Psoas muscle (tissue), 8 donors: ENCODE results near the gene RYK. TPM values are rescaled to one million over a fixed set of nuclear protein-coding genes. Genes with fewer than 3 reads are reported as not detected.

Experiments
- ATAC-seq, 4 donors: fragments of 200-7000 bp; cut with Tn5 transposase; one replicate each; pipeline ENCODE4 v1.9.1; 2020; ENCODE audit warnings: moderate library complexity in 3 of 4, mild to moderate bottlenecking in 2 of 4
- DNase-seq, 2 donors: peaks; one replicate each; pipeline ENCODE4 v3.0.0-alpha.2; 2020
- H3K27ac ChIP-seq: fragments of 200-600 bp; one replicate; pipeline ENCODE4 v1.8.0; 2022
- H3K27me3 ChIP-seq, 3 donors: fragments of 200-600 bp in 1 of 3; one replicate each; pipeline versions ENCODE4 v1.6.1 to v1.8.0; 2013 to 2022; ENCODE audit warnings: low read length in 2 of 3, mild to moderate bottlenecking in 2 of 3, moderate library complexity in 1 of 3; ENCODE audit not compliant: insufficient read depth in 3 of 3
- H3K36me3 ChIP-seq, 2 donors: fragments of 200-600 bp in 1 of 2; one replicate each; pipeline versions ENCODE4 v1.6.1 to v1.8.0; 2013 to 2022; ENCODE audit warnings: low read depth in 1 of 2, mild to moderate bottlenecking in 1 of 2, moderate library complexity in 1 of 2; ENCODE audit not compliant: insufficient read depth in 1 of 2
- H3K4me1 ChIP-seq: fragments of 200-600 bp; one replicate; pipeline ENCODE4 v1.8.0; 2022
- H3K4me3 ChIP-seq: fragments of 200-600 bp; one replicate; pipeline ENCODE4 v1.8.0; 2022; ENCODE audit warnings: mild to moderate bottlenecking
- H3K9me3 ChIP-seq: fragments of 200-600 bp; one replicate; pipeline ENCODE4 v1.8.0; 2022
- CTCF ChIP-seq: fragments of 200-600 bp; IDR thresholded peaks from one replicate; pipeline ENCODE4 v1.8.0; 2022; ENCODE audit warnings: antibody characterized with exemption
- WGBS, 3 donors: extraction: QIAGEN DNeasy Blood & Tissue Kit; methylation state at CpG; one replicate each; pipeline versions ENCODE4 v1.1.6 to v1.1.7; 2013; 5-methylcytosine and 5-hydroxymethylcytosine counted together
- intact Hi-C, 2 donors: fragments of 100-400 bp; cut with DNase I; formaldehyde crosslinking; loops; one replicate each; pipeline versions ENCODE4 v1.11.0 to v1.14.2; 2022
- long read RNA-seq, 2 donors: library from polyadenylated mRNA; unstranded; transcript quantifications; one replicate each; pipeline ENCODE4 v2.0.0, GENCODE V29; 2021
- polyA plus RNA-seq, 3 donors: library from polyadenylated mRNA; stranded (reverse); fragments of 200-250 nt; gene quantifications; one replicate each; pipeline ENCODE4 v1.2.3, GENCODE V29; 2013
- total RNA-seq, 4 donors: library from RNA; stranded (reverse); fragmentation: NEBNext Ultra II Directional in 2 of 4; extraction: Animal tissue kit (Norgen Biotek cat#: 25700) in 2 of 4; gene quantifications; one replicate each; pipeline versions ENCODE4 v1.2.1 to v1.2.4, GENCODE V29; 2021 to 2023
- donor health status: healthy with polysubstance abuse.
- donor health status: DM: no; HTN: no; CAD: no; lungs with moderate emphysema.
- donor health status: Bipolar disorder and iron deficiency.
- donor health status: healthy.
- donor health status: DM: yes; HTN: yes; CAD: no.
- donor health status: DM: no; HTN: no; CAD: no.
- donor health status: DM: no; HTN: no; CAD: no.
- donor health status: DM: yes; HTN: yes; CAD: no.

RYK gene
- total RNA-seq (10 to 100 TPM; 25.0 to 35.4 (median 28.3) TPM), polyA plus RNA-seq (10 to 100 TPM; 19.7 to 32.8 (median 24.4) TPM)
- long read RNA-seq, donor 1, transcript RYK-209 (15 exons, 2,934 nt): minor isoform, 16 of 44 reads
- long read RNA-seq, donor 1, transcript RYK-201 (15 exons, 2,667 nt): major isoform, 22 of 44 reads
- long read RNA-seq, donor 1, partial matches to known transcripts: 1 of 44 reads
- long read RNA-seq, donor 1, other reads (novel, unspliced or antisense): 5 of 44 reads
- long read RNA-seq, donor 2, full-length matches to known transcripts: 48 of 69 reads
- long read RNA-seq, donor 2, partial matches to known transcripts: 3 of 69 reads
- long read RNA-seq, donor 2, other reads (novel, unspliced or antisense): 18 of 69 reads

DNA sequence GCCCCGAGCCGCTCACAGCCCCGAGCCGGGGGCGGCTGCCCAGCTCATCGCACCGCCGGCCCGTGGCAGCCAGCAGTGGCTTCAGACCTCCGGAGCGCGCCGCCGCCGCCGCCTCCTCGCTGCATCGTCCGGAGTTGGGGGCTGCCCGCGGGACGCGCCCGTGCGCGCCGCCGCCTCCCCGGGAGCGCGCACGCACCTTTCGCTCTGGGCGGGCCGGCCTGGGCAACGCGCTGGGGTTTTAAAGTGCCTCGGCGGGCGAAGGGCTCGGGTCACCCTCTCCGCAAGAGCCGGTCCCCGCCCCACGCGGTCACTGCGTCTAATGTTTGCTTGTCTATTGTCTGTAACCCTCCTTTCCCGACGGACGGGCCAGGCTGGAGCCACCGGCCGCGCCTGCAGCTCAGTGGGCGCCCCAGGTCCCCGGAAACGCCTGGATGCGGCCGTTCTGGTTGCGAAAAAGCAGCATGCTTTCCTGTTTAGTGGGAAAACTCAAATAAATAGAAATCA lies at the start of gene RYK:
RYK (minus strand) TSS at position 143 of the 504 bp plus-strand sequence. CDS start 205 bp downstream, outside the sequence.
- H3K9me3 ChIP-seq: no peaks in the 10 kb centered on the region
- H3K4me3 ChIP-seq: peak within 1 kb of the TSS; percentile 87
- TF ChIP-seq CTCF: no peak
- no peaks in the 10 kb centered on the region for H3K27me3 ChIP-seq
- H3K36me3 ChIP-seq: no peaks in the 10 kb centered on the region
- peak; percentile 96 to 97 (median 97) for ATAC-seq
- peak within 1 kb of the TSS; percentile 95 for H3K27ac ChIP-seq
- intact Hi-C loops: no loop called here
- 0 to 1% (median 0%) methylated on average over 37 to 59 of the region's 59 CpGs for WGBS, 3 donors
- H3K4me1 ChIP-seq: peaks cover 23% of the 10 kb centered on the region
- DNase-seq: peak; percentile 87 to 90

GRCh38 chr3:134299888-134300206 lies 49.2 kb upstream of the RYK start:
- no peaks in the 10 kb centered on the region for H3K36me3 ChIP-seq
- intact Hi-C loops: loop anchor here in 1 of 2 donors (2.0 to 5.0 kb wide), 2 partner anchors 87 to 378 kb away; no protein-coding TSS in a partner anchor
- ATAC-seq (peak in 2 of 4 donors; percentile 21 to 25), DNase-seq (no peak)
- no peaks in the 10 kb centered on the region for H3K27me3 ChIP-seq
- WGBS, 3 donors: 82 to 93% (median 88%) methylated on average over 1 of the region's 1 CpG
- H3K4me3 ChIP-seq: no peak overlapping the region
- H3K27ac ChIP-seq: no peak overlapping the region
- H3K9me3 ChIP-seq: peaks cover 4% of the 10 kb centered on the region
- H3K4me1 ChIP-seq: no peaks in the 10 kb centered on the region
- no peak for TF ChIP-seq CTCF

- 73 to 79% (median 74%) methylated on average over 4 of the region's 4 CpGs for WGBS, 3 donors
- no peak for TF ChIP-seq CTCF
- no peak overlapping the region for H3K4me3 ChIP-seq
- H3K27me3 ChIP-seq: no peaks in the 10 kb centered on the region
- DNase-seq (no peak), ATAC-seq (peak; percentile 23 to 56 (median 38))
- H3K36me3 ChIP-seq: no peaks in the 10 kb centered on the region
- H3K27ac ChIP-seq: no peak overlapping the region
- peaks cover 4% of the 10 kb centered on the region for H3K9me3 ChIP-seq
- H3K4me1 ChIP-seq: no peaks in the 10 kb centered on the region
- intact Hi-C loops: loop anchor here in 1 of 2 donors (2.0 to 5.0 kb wide), 2 partner anchors 87 to 377 kb away; no protein-coding TSS in a partner anchor
Measured at GRCh38 chr3:134299185-134299887, 48.7 kb upstream of the RYK start.

DNA sequence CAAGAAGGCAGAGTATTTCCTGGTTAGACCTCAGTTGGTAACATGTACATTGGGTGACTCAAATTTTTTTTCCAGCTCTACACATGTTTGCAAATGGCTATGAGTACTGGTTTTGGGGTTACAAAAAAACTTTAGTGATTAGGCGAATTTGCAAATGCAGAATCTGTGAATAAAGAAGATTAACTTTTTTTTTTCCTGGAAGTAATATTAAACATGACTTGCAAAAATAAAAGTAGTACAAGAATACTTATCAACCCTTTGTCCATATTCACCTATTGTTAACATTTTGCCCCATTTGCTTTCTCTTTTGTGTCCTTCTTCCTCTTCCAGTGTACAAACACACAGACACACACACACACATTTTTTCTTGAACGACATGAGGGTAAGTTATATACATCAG lies 47.6 kb upstream of the RYK start:
- intact Hi-C loops: loop anchor here in 1 of 2 donors (2.0 to 5.0 kb wide), 2 partner anchors 85 to 376 kb away; no protein-coding TSS in a partner anchor
- no peak for ATAC-seq
- Histone ChIP-seq H3K4me1 (no peaks in the 10 kb centered on the region), H3K27ac (no peak overlapping the region), H3K9me3 (peaks cover 4% of the 10 kb centered on the region), H3K4me3 (no peak overlapping the region), H3K27me3 (peaks cover 0 to 1% (median 0%) of the 10 kb centered on the region in 3 donors), H3K36me3 (no peaks in the 10 kb centered on the region)
- 89% methylated on average over 2 of the region's 2 CpGs for WGBS, 3 donors
- no peak for DNase-seq
- TF ChIP-seq CTCF: no peak
